ENCODE results near the gene FHOD3.

The FHOD3 gene

DNA sequence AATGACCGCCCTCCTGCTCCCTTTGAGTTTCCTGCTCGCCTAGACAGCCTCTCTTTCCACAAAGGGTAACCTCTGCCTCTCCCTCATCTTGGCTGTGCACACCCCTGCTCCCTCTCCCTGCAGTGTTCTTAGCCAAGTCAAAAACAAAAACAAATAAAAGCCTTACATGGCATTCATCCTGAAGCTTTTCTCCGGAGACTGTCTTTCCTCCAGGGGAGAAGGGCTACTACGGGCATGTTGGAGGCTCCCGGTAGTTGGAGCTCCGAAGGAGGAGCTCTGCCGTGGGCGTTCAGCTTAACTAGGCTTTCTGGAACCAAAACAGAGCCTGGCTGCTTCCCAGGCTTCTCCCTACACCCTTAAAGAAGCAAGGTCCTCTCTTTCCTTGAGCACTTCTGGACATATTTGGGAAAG, 427.1 kb downstream of the FHOD3 start:
- Histone ChIP-seq H3K4me3 (ENCODE audit: control insufficient read depth in 1 of 7, extremely low read depth in 1 of 7, insufficient read depth in 4 of 7, low read depth in 2 of 7, low read length in 6 of 7) (no peak overlapping the region), H3K9me3 (ENCODE audit: control extremely low read depth in 1 of 5, control insufficient read depth in 4 of 5, insufficient read depth in 2 of 5, low read depth in 1 of 5, low read length in 4 of 5) (no peaks in the 10 kb centered on the region), H3K27me3 (replicated peaks in 2 of 5; ENCODE audit: control insufficient read depth in 4 of 5, insufficient read depth in 5 of 5, low read length in 4 of 5) (peaks cover 0 to 6% (median 4%) of the 10 kb centered on the region in 5 experiments), H3K27ac (ENCODE audit: insufficient read depth in 1 of 2, low read depth in 1 of 2, low read length in 2 of 2, poor library complexity in 1 of 2, severe bottlenecking in 2 of 2) (no peak overlapping the region), H3K4me1 (ENCODE audit: control extremely low read depth in 1 of 4, control insufficient read depth in 4 of 4, insufficient read depth in 4 of 4, low read length in 3 of 4) (no peaks in the 10 kb centered on the region), H3K36me3 (ENCODE audit: control insufficient read depth in 4 of 4, insufficient read depth in 4 of 4, low read length in 3 of 4) (no peaks in the 10 kb centered on the region)
- no peak for DNase-seq
- CTCF ChIA-PET = no interaction called here
- POLR2A ChIA-PET = no interaction called here
- 95% methylated on average over 8 of the region's 8 CpGs for WGBS (ENCODE audit: insufficient coverage)

DNA sequence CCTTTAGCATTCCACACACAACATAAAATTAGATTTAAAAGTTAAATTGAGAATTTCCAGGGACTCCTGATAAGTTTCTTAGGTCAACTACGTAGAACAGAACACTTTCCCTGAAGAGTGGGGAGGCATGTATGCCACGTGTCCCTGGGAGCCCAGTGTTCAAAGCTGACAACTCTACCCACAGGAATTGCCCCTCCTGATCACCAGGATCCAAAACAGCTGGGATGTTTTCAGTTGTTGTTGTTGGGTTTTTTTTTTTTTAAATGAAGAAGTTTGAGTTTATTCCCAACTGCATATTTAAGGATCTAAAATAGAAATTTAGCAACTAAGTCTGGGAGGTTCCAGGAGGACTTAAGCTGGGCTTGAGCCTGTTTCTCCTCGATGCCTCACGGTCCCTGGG, 430.8 kb downstream of the FHOD3 start:
- CTCF ChIA-PET = no interaction called here

DNA sequence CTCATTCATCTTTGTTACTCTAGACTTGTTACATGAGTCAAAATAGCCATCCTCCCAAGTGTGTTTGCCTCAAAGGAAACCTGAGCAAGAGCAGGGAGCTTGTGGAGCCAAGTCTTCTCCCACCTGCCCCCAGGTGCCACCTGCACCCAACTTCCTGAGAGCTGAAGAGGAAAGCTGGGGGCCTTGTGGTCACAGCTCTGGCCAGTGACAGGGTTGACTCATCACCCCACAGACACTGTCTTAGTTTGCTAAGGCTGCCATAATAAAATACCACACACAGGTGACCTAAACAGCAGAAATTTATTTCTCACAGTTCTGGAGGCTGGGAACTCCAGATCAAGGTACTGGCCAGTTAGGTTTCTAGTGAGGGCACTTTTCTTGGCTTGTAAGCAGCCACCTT, 431.7 kb downstream of the FHOD3 start:
- Histone ChIP-seq H3K27me3 (replicated peaks in 2 of 5; ENCODE audit: control insufficient read depth in 4 of 5, insufficient read depth in 5 of 5, low read length in 4 of 5) (peaks cover 0 to 5% (median 4%) of the 10 kb centered on the region in 5 experiments), H3K4me1 (ENCODE audit: control extremely low read depth in 1 of 4, control insufficient read depth in 4 of 4, insufficient read depth in 4 of 4, low read length in 3 of 4) (no peaks in the 10 kb centered on the region), H3K9me3 (ENCODE audit: control extremely low read depth in 1 of 5, control insufficient read depth in 4 of 5, insufficient read depth in 2 of 5, low read depth in 1 of 5, low read length in 4 of 5) (peaks cover 0 to 9% (median 2%) of the 10 kb centered on the region in 5 experiments), H3K27ac (ENCODE audit: insufficient read depth in 1 of 2, low read depth in 1 of 2, low read length in 2 of 2, poor library complexity in 1 of 2, severe bottlenecking in 2 of 2) (no peak overlapping the region), H3K36me3 (ENCODE audit: control insufficient read depth in 4 of 4, insufficient read depth in 4 of 4, low read length in 3 of 4) (no peaks in the 10 kb centered on the region), H3K4me3 (ENCODE audit: control insufficient read depth in 1 of 7, extremely low read depth in 1 of 7, insufficient read depth in 4 of 7, low read depth in 2 of 7, low read length in 6 of 7) (no peak overlapping the region)
- no peak for DNase-seq
- CTCF ChIA-PET = no interaction called here
- POLR2A ChIA-PET = no interaction called here

More for the DNA sequence above, 430.8 kb downstream of the FHOD3 start:
- no peak overlapping the region for H3K4me3 ChIP-seq (ENCODE audit: control insufficient read depth in 1 of 7, extremely low read depth in 1 of 7, insufficient read depth in 4 of 7, low read depth in 2 of 7, low read length in 6 of 7)
- H3K36me3 ChIP-seq (ENCODE audit: control insufficient read depth in 4 of 4, insufficient read depth in 4 of 4, low read length in 3 of 4) = no peaks in the 10 kb centered on the region
- WGBS (ENCODE audit: insufficient coverage) = 100% methylated on average over 2 of the region's 4 CpGs
- H3K4me1 ChIP-seq (ENCODE audit: control extremely low read depth in 1 of 4, control insufficient read depth in 4 of 4, insufficient read depth in 4 of 4, low read length in 3 of 4) = no peaks in the 10 kb centered on the region
- H3K27me3 ChIP-seq (replicated peaks in 2 of 5; ENCODE audit: control insufficient read depth in 4 of 5, insufficient read depth in 5 of 5, low read length in 4 of 5) = peaks cover 0 to 6% (median 4%) of the 10 kb centered on the region in 5 experiments
- peaks cover 0 to 9% (median 2%) of the 10 kb centered on the region in 5 experiments for H3K9me3 ChIP-seq (ENCODE audit: control extremely low read depth in 1 of 5, control insufficient read depth in 4 of 5, insufficient read depth in 2 of 5, low read depth in 1 of 5, low read length in 4 of 5)
- no peak for DNase-seq
- H3K27ac ChIP-seq (ENCODE audit: insufficient read depth in 1 of 2, low read depth in 1 of 2, low read length in 2 of 2, poor library complexity in 1 of 2, severe bottlenecking in 2 of 2) = no peak overlapping the region
- POLR2A ChIA-PET = no interaction called here

DNA sequence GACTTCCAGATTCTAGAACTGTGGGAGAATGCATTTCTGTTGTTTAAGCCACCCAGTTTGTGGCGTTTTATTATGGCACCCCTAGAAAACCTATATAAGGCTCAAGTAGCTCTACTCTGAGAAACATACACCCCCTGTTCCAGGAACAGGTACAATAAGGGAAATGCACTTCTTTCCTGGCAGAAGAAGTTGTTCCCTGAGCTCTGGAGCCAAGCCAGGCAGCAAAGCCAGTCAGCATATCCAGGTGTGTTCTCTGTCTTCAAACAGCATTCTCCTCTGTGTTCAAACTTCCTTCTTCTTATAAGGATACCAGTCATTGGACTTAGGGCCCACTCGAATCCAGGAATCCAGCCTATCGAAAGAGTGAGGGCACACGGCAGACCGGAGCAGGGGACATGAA, 434.8 kb downstream of the FHOD3 start:
- H3K36me3 ChIP-seq (ENCODE audit: control insufficient read depth in 4 of 4, insufficient read depth in 4 of 4, low read length in 3 of 4) = no peaks in the 10 kb centered on the region
- no peak overlapping the region for H3K27ac ChIP-seq (ENCODE audit: insufficient read depth in 1 of 2, low read depth in 1 of 2, low read length in 2 of 2, poor library complexity in 1 of 2, severe bottlenecking in 2 of 2)
- H3K4me1 ChIP-seq (ENCODE audit: control extremely low read depth in 1 of 4, control insufficient read depth in 4 of 4, insufficient read depth in 4 of 4, low read length in 3 of 4) = no peaks in the 10 kb centered on the region
- DNase-seq = no peak
- peaks cover 0 to 4% (median 0%) of the 10 kb centered on the region in 5 experiments for H3K27me3 ChIP-seq (replicated peaks in 2 of 5; ENCODE audit: control insufficient read depth in 4 of 5, insufficient read depth in 5 of 5, low read length in 4 of 5)
- H3K4me3 ChIP-seq (ENCODE audit: control insufficient read depth in 1 of 7, extremely low read depth in 1 of 7, insufficient read depth in 4 of 7, low read depth in 2 of 7, low read length in 6 of 7) = no peak overlapping the region
- 88% methylated on average over 3 of the region's 5 CpGs for WGBS (ENCODE audit: insufficient coverage)
- POLR2A ChIA-PET = no interaction called here
- CTCF ChIA-PET = no interaction called here
- peaks cover 0 to 9% (median 2%) of the 10 kb centered on the region in 5 experiments for H3K9me3 ChIP-seq (ENCODE audit: control extremely low read depth in 1 of 5, control insufficient read depth in 4 of 5, insufficient read depth in 2 of 5, low read depth in 1 of 5, low read length in 4 of 5)

DNA sequence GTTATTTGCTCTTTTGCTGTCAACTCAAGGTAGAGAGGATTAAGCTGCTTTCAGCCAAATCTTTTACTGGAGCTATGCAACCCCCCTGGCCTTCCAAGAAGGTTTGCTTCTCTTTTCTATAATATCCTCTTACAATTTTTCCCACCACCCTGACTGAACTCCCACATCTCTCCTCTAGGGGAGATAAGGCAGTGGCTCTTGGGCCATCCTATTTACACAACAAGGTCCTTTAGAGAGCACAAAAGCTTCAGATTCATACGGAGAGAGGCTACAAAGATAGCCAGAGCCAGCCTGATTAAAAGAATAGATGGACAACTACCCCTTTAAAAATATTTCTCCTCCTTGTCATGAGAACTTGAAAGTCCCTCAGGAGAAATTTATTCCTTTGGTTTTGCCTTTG, 435.6 kb downstream of the FHOD3 start:
- CTCF ChIA-PET = no interaction called here
- no peak overlapping the region for H3K4me3 ChIP-seq (ENCODE audit: control insufficient read depth in 1 of 7, extremely low read depth in 1 of 7, insufficient read depth in 4 of 7, low read depth in 2 of 7, low read length in 6 of 7)
- H3K4me1 ChIP-seq (ENCODE audit: control extremely low read depth in 1 of 4, control insufficient read depth in 4 of 4, insufficient read depth in 4 of 4, low read length in 3 of 4) = no peaks in the 10 kb centered on the region
- peaks cover 0 to 9% (median 2%) of the 10 kb centered on the region in 5 experiments for H3K9me3 ChIP-seq (ENCODE audit: control extremely low read depth in 1 of 5, control insufficient read depth in 4 of 5, insufficient read depth in 2 of 5, low read depth in 1 of 5, low read length in 4 of 5)
- 100% methylated on average over 1 of the region's 1 CpG for WGBS (ENCODE audit: insufficient coverage)
- DNase-seq = no peak
- POLR2A ChIA-PET = no interaction called here
- H3K27ac ChIP-seq (ENCODE audit: insufficient read depth in 1 of 2, low read depth in 1 of 2, low read length in 2 of 2, poor library complexity in 1 of 2, severe bottlenecking in 2 of 2) = no peak overlapping the region
- H3K36me3 ChIP-seq (ENCODE audit: control insufficient read depth in 4 of 4, insufficient read depth in 4 of 4, low read length in 3 of 4) = no peaks in the 10 kb centered on the region
- no peaks in the 10 kb centered on the region for H3K27me3 ChIP-seq (replicated peaks in 2 of 5; ENCODE audit: control insufficient read depth in 4 of 5, insufficient read depth in 5 of 5, low read length in 4 of 5)

DNA sequence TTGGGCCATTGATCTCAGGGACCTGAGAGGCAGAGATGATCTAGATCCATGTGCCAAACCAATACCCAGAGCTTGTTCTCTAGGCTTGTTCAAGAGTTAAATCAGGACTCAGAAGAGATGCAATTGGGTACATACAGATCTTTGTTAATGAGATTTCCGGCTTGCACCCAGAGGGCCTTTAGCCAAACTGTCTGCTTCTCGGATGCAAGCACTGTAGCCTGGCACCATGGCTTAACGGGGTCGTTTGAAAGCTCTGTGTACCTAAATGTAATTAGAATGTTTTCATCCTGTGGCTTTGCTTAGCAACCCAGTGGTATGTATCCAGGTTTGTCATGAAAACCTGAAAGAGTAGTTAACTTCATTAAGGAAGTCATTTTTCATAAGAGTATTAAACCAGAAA, 437.1 kb downstream of the FHOD3 start:
- no peak for DNase-seq
- Histone ChIP-seq H3K9me3 (ENCODE audit: control extremely low read depth in 1 of 5, control insufficient read depth in 4 of 5, insufficient read depth in 2 of 5, low read depth in 1 of 5, low read length in 4 of 5) (peaks cover 0 to 9% (median 2%) of the 10 kb centered on the region in 5 experiments), H3K27me3 (replicated peaks in 2 of 5; ENCODE audit: control insufficient read depth in 4 of 5, insufficient read depth in 5 of 5, low read length in 4 of 5) (no peaks in the 10 kb centered on the region), H3K4me1 (ENCODE audit: control extremely low read depth in 1 of 4, control insufficient read depth in 4 of 4, insufficient read depth in 4 of 4, low read length in 3 of 4) (no peaks in the 10 kb centered on the region), H3K4me3 (ENCODE audit: control insufficient read depth in 1 of 7, extremely low read depth in 1 of 7, insufficient read depth in 4 of 7, low read depth in 2 of 7, low read length in 6 of 7) (no peak overlapping the region), H3K27ac (ENCODE audit: insufficient read depth in 1 of 2, low read depth in 1 of 2, low read length in 2 of 2, poor library complexity in 1 of 2, severe bottlenecking in 2 of 2) (no peak overlapping the region), H3K36me3 (ENCODE audit: control insufficient read depth in 4 of 4, insufficient read depth in 4 of 4, low read length in 3 of 4) (no peaks in the 10 kb centered on the region)
- POLR2A ChIA-PET = no interaction called here
- CTCF ChIA-PET = no interaction called here
- WGBS (ENCODE audit: insufficient coverage) = 96% methylated on average over 4 of the region's 4 CpGs

DNA sequence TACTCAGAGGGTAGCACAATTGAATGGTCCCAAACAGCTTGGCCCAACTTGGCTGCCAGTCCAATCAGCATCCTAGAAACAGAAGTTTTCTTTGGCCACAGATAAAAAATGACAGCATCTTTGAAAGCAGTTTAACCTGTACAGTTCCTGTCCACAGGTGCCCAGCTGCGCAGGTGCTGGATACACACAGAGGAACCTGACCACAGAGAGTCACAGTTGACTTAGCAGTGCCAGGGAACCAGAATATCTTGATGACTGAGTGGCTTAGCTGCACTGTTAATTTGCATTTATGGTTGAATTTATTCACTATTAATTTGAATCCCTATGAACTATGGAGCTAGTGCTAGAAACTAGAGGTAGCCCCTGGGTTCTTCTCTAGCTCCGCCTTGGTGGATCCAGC, 437.6 kb downstream of the FHOD3 start:
- no peak for DNase-seq
- no peak overlapping the region for H3K4me3 ChIP-seq (ENCODE audit: control insufficient read depth in 1 of 7, extremely low read depth in 1 of 7, insufficient read depth in 4 of 7, low read depth in 2 of 7, low read length in 6 of 7)
- POLR2A ChIA-PET = no interaction called here
- H3K27ac ChIP-seq (ENCODE audit: insufficient read depth in 1 of 2, low read depth in 1 of 2, low read length in 2 of 2, poor library complexity in 1 of 2, severe bottlenecking in 2 of 2) = no peak overlapping the region
- CTCF ChIA-PET = no interaction called here
- H3K4me1 ChIP-seq (ENCODE audit: control extremely low read depth in 1 of 4, control insufficient read depth in 4 of 4, insufficient read depth in 4 of 4, low read length in 3 of 4) = no peaks in the 10 kb centered on the region
- no peaks in the 10 kb centered on the region for H3K36me3 ChIP-seq (ENCODE audit: control insufficient read depth in 4 of 4, insufficient read depth in 4 of 4, low read length in 3 of 4)
- peaks cover 0 to 9% (median 0%) of the 10 kb centered on the region in 5 experiments for H3K9me3 ChIP-seq (ENCODE audit: control extremely low read depth in 1 of 5, control insufficient read depth in 4 of 5, insufficient read depth in 2 of 5, low read depth in 1 of 5, low read length in 4 of 5)
- no peaks in the 10 kb centered on the region for H3K27me3 ChIP-seq (replicated peaks in 2 of 5; ENCODE audit: control insufficient read depth in 4 of 5, insufficient read depth in 5 of 5, low read length in 4 of 5)
- WGBS (ENCODE audit: insufficient coverage) = 75% methylated on average over 1 of the region's 2 CpGs

Data from common myeloid progenitor, CD34-positive (primary cell).